GM12878 (cell line): ENCODE measurements around the gene ZNF423. TPM values are rescaled to one million over a fixed set of nuclear protein-coding genes. Genes with fewer than 3 reads are reported as not detected.

Source experiments
- ATAC-seq: fragments of 200-7000 bp; cut with Tn5 transposase; 3 replicates; pipeline ENCODE4 v1.9.1; 2020; ENCODE audit warnings: mild to moderate bottlenecking, moderate library complexity
- BruUV-seq: library from RNA; stranded (reverse); fragments of 400-500 nt; replicated peaks from 2 replicates; lab custom pipeline; 2021; lab: Mats Ljungman, UMichigan
- CTCF ChIA-PET: fragments of 300-600 bp; sonication (Branson Sonifier 250); formaldehyde crosslinking; extraction: SDS; loops from one replicate; lab custom pipeline; 2021; ENCODE audit warnings: inconsistent platforms; lab: Yijun Ruan, JAX
- POLR2A ChIA-PET: fragments of 350-600 bp; formaldehyde crosslinking; extraction: SDS; loops from one replicate; lab custom pipeline; 2021; ENCODE audit warnings: inconsistent platforms; lab: Charles Lee
- RAD21 ChIA-PET: fragments of 300-600 bp; sonication (Branson Sonifier 250); formaldehyde crosslinking; loops from one replicate; lab custom pipeline; 2023; ENCODE audit warnings: antibody characterized with exemption; ENCODE audit not compliant: unreplicated experiment; lab: Charles Lee
- SMC1A ChIA-PET: fragments of 300-600 bp; sonication (Branson Sonifier 250); formaldehyde crosslinking; loops from one replicate; lab custom pipeline; 2023; ENCODE audit not compliant: unreplicated experiment, uncharacterized antibody; lab: Charles Lee
- DNase-seq: peaks from one replicate; pipeline ENCODE4 v3.0.0-alpha.2; 2011; ENCODE audit warnings: low read depth, low spot score
- FAIRE-seq: peaks from 3 replicates; lab custom pipeline; 2011; peaks lifted over from hg19 to GRCh38; lab: Jason Lieb, UNC
- H2AFZ ChIP-seq: 2 replicates; pipeline ENCODE4 v1.6.0; 2011; ENCODE audit warnings: low read depth, low read length, control low read depth; ENCODE audit not compliant: control insufficient read depth
- H3K27ac ChIP-seq: 2 replicates; pipeline ENCODE4 v1.5.1; 2011; ENCODE audit warnings: control low read depth; ENCODE audit not compliant: control insufficient read depth, insufficient read depth
- H3K27me3 ChIP-seq, 2 experiments: replicated peaks in 1 of 2; 2 replicates each; pipeline versions ENCODE4 v1.6.0 to v1.6.1; 2011; ENCODE audit warnings: low read length in 1 of 2; ENCODE audit not compliant: control insufficient read depth in 2 of 2, insufficient read depth in 2 of 2
- H3K36me3 ChIP-seq, 2 experiments: 2 replicates each; pipeline ENCODE4 v1.5.1; 2011; ENCODE audit warnings: low read length in 1 of 2; ENCODE audit not compliant: control insufficient read depth in 2 of 2, insufficient read depth in 2 of 2
- H3K4me1 ChIP-seq: 2 replicates; pipeline ENCODE4 v1.6.1; 2011; ENCODE audit warnings: mild to moderate bottlenecking, low read length, moderate library complexity, mixed read lengths; ENCODE audit not compliant: control insufficient read depth, insufficient read depth
- H3K4me2 ChIP-seq: 2 replicates; pipeline ENCODE4 v1.6.0; 2011; ENCODE audit warnings: control low read depth; ENCODE audit not compliant: control insufficient read depth, insufficient read depth
- H3K4me3 ChIP-seq: fragments of 200-600 bp; sonication (generic); 2 replicates; pipeline ENCODE4 v1.5.1; 2016
- H3K79me2 ChIP-seq: 2 replicates; pipeline ENCODE4 v1.6.0; 2011; ENCODE audit warnings: low read length; ENCODE audit not compliant: control insufficient read depth, insufficient read depth
- H3K9ac ChIP-seq: 2 replicates; pipeline ENCODE4 v1.8.0; 2011; ENCODE audit warnings: low read length, control low read depth, mixed read lengths; ENCODE audit not compliant: control insufficient read depth, insufficient read depth
- H3K9me3 ChIP-seq: replicated peaks from 3 replicates; pipeline ENCODE4 v1.5.1; 2011; ENCODE audit warnings: mild to moderate bottlenecking, low read length; ENCODE audit not compliant: control insufficient read depth, insufficient read depth
- H4K20me1 ChIP-seq: 2 replicates; pipeline ENCODE4 v1.6.0; 2011; ENCODE audit not compliant: control insufficient read depth, insufficient read depth
- BACH1 ChIP-seq: fragments of 450-650 bp; IDR thresholded peaks from 2 replicates; pipeline ENCODE4 v1.6.1; 2017; ENCODE audit warnings: mild to moderate bottlenecking, borderline replicate concordance
- BCL11A ChIP-seq: IDR thresholded peaks from 2 replicates; pipeline ENCODE4 v1.6.1; 2011; ENCODE audit warnings: low read depth, low read length
- CBX5 ChIP-seq: sonication (generic); IDR thresholded peaks from 2 replicates; pipeline ENCODE4 v1.6.1; 2016; ENCODE audit warnings: low read depth, moderate library complexity, mild to moderate bottlenecking, inconsistent platforms
- CHD1 ChIP-seq: IDR thresholded peaks from 2 replicates; pipeline ENCODE4 v1.6.1; 2012; ENCODE audit warnings: low read depth, low read length, improper control_type of control experiment
- MEF2B ChIP-seq: fragments of 450-650 bp; IDR thresholded peaks from 2 replicates; pipeline ENCODE4 v1.6.1; 2018; ENCODE audit warnings: mild to moderate bottlenecking, moderate library complexity; ENCODE audit not compliant: partially characterized antibody, poor library complexity, severe bottlenecking
- RBBP5 ChIP-seq: fragments of 200-600 bp; sonication (generic); conservative IDR thresholded peaks from 2 replicates; pipeline ENCODE4 v1.6.1; 2016
- RELA ChIP-seq: fragments of 450-650 bp; IDR thresholded peaks from 2 replicates; pipeline ENCODE4 v1.8.0; 2014; ENCODE audit warnings: borderline replicate concordance; ENCODE audit not compliant: partially characterized antibody
- RELB ChIP-seq: fragments of 450-650 bp; IDR thresholded peaks from 2 replicates; pipeline ENCODE4 v1.6.1; 2017; ENCODE audit warnings: low read depth, mild to moderate bottlenecking, moderate library complexity
- ZNF207 ChIP-seq: fragments of 450-650 bp; IDR thresholded peaks from 2 replicates; pipeline ENCODE4 v1.6.1; 2014; ENCODE audit warnings: antibody characterized with exemption, mild to moderate bottlenecking, borderline replicate concordance
- ZSCAN29 ChIP-seq: fragments of 450-650 bp; IDR thresholded peaks from 2 replicates; pipeline ENCODE4 v1.6.1; 2017; ENCODE audit warnings: mild to moderate bottlenecking, moderate library complexity
- WGBS: methylation state at CpG from one replicate; pipeline ENCODE4 v1.1.6; 2016; ENCODE audit warnings: low lambda C conversion rate; ENCODE audit not compliant: insufficient replicate concordance, insufficient coverage; ENCODE audit errors: missing lambda C conversion rate; 5-methylcytosine and 5-hydroxymethylcytosine counted together
- in situ Hi-C: fragments of 300-500 bp; cut with MboI; formaldehyde crosslinking; loops from 9 replicates; pipeline ENCODE4 v1.14.3; 2018; ENCODE audit warnings: mixed read lengths
- intact Hi-C: fragments of 100-400 bp; cut with micrococcal nuclease; formaldehyde crosslinking; loops from one replicate; pipeline ENCODE4 v1.14.2; 2022; ENCODE audit not compliant: unreplicated experiment
- polyA plus RNA-seq, 11 experiments: library from polyadenylated mRNA; depleted of rRNA in 4 of 11; unstranded in 6 of 11; stranded (reverse) in 5 of 11; fragments of >200 nt; fragmentation: Nextera tagmentation in 4 of 11; fragmentation: Illumina TruSeq in 1 of 11; extraction: Ambion mirVana in 4 of 11; extraction: Trizol in 1 of 11; gene quantifications; 1 replicate in 1 of 11; 2 replicates in 10 of 11; pipeline versions ENCODE4 v1.2.1 to v1.2.3, GENCODE V29; 2011 to 2016; ENCODE audit warnings: inconsistent platforms in 2 of 11, missing spikeins in 2 of 11, low read depth in 1 of 11
- total RNA-seq, 4 experiments: library from RNA; depleted of rRNA in 3 of 4; stranded (reverse); fragments of >200 nt in 3 of 4; fragmentation: Illumina TruSeq in 1 of 4; extraction: Trizol in 1 of 4; gene quantifications; 2 replicates each; pipeline versions ENCODE4 v1.2.1 to v1.2.3, GENCODE V29; 2013 to 2021
- TF ChIP-seq, protein P1 (sequence below): IDR thresholded peaks from 2 replicates; pipeline ENCODE4 v1.6.1; 2012; ENCODE audit warnings: improper control_type of control experiment, low read depth, low read length; ENCODE audit not compliant: insufficient replicate concordance
- TF ChIP-seq, protein P2 (sequence below): IDR thresholded peaks from 2 replicates; pipeline ENCODE4 v1.6.1; 2012; ENCODE audit warnings: low read depth, low read length, improper control_type of control experiment

ZNF423 gene
- total and polyA plus RNA-seq, 10 of the 15 experiments (the other 5 are each of a cell fraction or from before 2014, with no cell fraction given), result 0.03 to 0.64 (median 0.10) TPM

- TF ChIP-seq, protein P1, sequence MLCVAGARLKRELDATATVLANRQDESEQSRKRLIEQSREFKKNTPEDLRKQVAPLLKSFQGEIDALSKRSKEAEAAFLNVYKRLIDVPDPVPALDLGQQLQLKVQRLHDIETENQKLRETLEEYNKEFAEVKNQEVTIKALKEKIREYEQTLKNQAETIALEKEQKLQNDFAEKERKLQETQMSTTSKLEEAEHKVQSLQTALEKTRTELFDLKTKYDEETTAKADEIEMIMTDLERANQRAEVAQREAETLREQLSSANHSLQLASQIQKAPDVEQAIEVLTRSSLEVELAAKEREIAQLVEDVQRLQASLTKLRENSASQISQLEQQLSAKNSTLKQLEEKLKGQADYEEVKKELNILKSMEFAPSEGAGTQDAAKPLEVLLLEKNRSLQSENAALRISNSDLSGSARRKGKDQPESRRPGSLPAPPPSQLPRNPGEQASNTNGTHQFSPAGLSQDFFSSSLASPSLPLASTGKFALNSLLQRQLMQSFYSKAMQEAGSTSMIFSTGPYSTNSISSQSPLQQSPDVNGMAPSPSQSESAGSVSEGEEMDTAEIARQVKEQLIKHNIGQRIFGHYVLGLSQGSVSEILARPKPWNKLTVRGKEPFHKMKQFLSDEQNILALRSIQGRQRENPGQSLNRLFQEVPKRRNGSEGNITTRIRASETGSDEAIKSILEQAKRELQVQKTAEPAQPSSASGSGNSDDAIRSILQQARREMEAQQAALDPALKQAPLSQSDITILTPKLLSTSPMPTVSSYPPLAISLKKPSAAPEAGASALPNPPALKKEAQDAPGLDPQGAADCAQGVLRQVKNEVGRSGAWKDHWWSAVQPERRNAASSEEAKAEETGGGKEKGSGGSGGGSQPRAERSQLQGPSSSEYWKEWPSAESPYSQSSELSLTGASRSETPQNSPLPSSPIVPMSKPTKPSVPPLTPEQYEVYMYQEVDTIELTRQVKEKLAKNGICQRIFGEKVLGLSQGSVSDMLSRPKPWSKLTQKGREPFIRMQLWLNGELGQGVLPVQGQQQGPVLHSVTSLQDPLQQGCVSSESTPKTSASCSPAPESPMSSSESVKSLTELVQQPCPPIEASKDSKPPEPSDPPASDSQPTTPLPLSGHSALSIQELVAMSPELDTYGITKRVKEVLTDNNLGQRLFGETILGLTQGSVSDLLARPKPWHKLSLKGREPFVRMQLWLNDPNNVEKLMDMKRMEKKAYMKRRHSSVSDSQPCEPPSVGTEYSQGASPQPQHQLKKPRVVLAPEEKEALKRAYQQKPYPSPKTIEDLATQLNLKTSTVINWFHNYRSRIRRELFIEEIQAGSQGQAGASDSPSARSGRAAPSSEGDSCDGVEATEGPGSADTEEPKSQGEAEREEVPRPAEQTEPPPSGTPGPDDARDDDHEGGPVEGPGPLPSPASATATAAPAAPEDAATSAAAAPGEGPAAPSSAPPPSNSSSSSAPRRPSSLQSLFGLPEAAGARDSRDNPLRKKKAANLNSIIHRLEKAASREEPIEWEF, result no peak
- TF ChIP-seq, protein P2, sequence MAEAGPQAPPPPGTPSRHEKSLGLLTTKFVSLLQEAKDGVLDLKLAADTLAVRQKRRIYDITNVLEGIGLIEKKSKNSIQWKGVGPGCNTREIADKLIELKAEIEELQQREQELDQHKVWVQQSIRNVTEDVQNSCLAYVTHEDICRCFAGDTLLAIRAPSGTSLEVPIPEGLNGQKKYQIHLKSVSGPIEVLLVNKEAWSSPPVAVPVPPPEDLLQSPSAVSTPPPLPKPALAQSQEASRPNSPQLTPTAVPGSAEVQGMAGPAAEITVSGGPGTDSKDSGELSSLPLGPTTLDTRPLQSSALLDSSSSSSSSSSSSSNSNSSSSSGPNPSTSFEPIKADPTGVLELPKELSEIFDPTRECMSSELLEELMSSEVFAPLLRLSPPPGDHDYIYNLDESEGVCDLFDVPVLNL, result no peak
Measured at GRCh38 chr16:49534901-49535610, 320.9 kb downstream of the ZNF423 start (continued).

- TF ChIP-seq CBX5, result no peak
- no peak for TF ChIP-seq ZSCAN29
- TF ChIP-seq MEF2B, result no peak
- TF ChIP-seq ZNF207, result no peak
- no peak for TF ChIP-seq RELA
- no peak for TF ChIP-seq CHD1
- TF ChIP-seq BCL11A, result no peak
- TF ChIP-seq BACH1, result no peak
- no peak for TF ChIP-seq RBBP5
- no peak for TF ChIP-seq RELB
- no peak for FAIRE-seq
Measured at GRCh38 chr16:49533422-49533821, 322.5 kb downstream of the ZNF423 start.

More at GRCh38 chr16:49533422-49533821, 322.5 kb downstream of the ZNF423 start:
- Histone ChIP-seq H3K4me1 (peaks cover 8% of the 10 kb centered on the region), H3K36me3 (no peaks in the 10 kb centered on the region), H3K9ac (no peak overlapping the region), H3K27ac (no peak overlapping the region), H3K4me3 (no peak overlapping the region), H3K79me2 (no peaks in the 10 kb centered on the region), H3K27me3 (no peaks in the 10 kb centered on the region; a peak in 2 of 4 replicates), H2AFZ (no peak overlapping the region), H3K9me3 (no peaks in the 10 kb centered on the region), H3K4me2 (no peak overlapping the region), H4K20me1 (no peaks in the 10 kb centered on the region)
- intact Hi-C loops (no loop called here), in situ Hi-C loops (no loop called here)
- ChIA-PET RAD21 (no interaction called here), CTCF (no interaction called here), POLR2A (no interaction called here), SMC1A (no interaction called here)
- BruUV-seq, result no TSS peak
- WGBS, result 44% methylated on average over 7 of the region's 7 CpGs
- ATAC-seq (no peak), DNase-seq (no peak)
